ENCODE results near the gene PCGF3.
A peak's percentile ranks its signal among the peaks of the same experiment; 100 is the strongest.

Gene PCGF3

DNA sequence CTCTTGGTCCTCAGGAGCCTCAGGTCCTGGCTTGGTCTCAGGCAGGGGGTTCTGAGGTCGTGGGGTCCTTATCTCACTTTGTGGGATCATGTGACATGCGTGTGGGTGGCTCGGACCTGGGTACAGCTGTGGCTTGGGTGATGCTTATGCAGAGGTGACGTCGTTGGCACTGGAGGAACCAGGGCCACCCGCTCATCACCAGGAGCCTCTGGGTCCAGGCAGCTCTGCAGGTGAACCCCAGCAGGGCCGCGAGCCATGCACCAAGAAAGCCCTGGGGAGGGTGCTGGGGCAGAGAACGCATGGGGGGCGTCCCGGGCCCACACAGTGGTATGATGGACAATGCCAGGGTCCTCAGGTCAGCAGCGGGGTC is 40.3 kb upstream of the PCGF3 start:
- Histone ChIP-seq H3K27me3 (ENCODE audit: insufficient read depth, low read length, poor library complexity, severe bottlenecking) (no peaks in the 10 kb centered on the region), H2AFZ (ENCODE audit: low read length) (no peak overlapping the region), H3K9ac (ENCODE audit: low read depth, low read length, poor library complexity, severe bottlenecking) (peak overlapping the region; percentile 95), H3K4me2 (ENCODE audit: low read depth, low read length, poor library complexity, severe bottlenecking) (peak overlapping the region; percentile 86), H3F3A (ENCODE audit: low read depth) (no peaks in the 10 kb centered on the region), H4K20me1 (ENCODE audit: insufficient read depth, low read length, poor library complexity, severe bottlenecking) (no peaks in the 10 kb centered on the region), H3K9me2 (replicated peaks; ENCODE audit: low read depth, low read length) (no peaks in the 10 kb centered on the region), H3K4me3 (ENCODE audit: low read length, poor library complexity, severe bottlenecking) (peak overlapping the region; percentile 96), H3K9me3 (ENCODE audit: insufficient read depth, low read depth, low read length) (no peaks in the 10 kb centered on the region), H3K4me1 (ENCODE audit: insufficient read depth, low read length, poor library complexity, severe bottlenecking) (peaks cover 14% of the 10 kb centered on the region), H3K79me2 (ENCODE audit: insufficient read depth, low read length) (peaks cover 13% of the 10 kb centered on the region; the same call in 1 of the 2 replicates), H3K36me3 (ENCODE audit: insufficient read depth, low read length) (no peaks in the 10 kb centered on the region)
- TF ChIP-seq CTCF (conservative IDR thresholded peaks at IDR 0.05; ENCODE audit: low read length) (no peak), EZH2phosphoT487 (IDR thresholded peaks at IDR 0.05; ENCODE audit: borderline replicate concordance) (no peak)

DNA sequence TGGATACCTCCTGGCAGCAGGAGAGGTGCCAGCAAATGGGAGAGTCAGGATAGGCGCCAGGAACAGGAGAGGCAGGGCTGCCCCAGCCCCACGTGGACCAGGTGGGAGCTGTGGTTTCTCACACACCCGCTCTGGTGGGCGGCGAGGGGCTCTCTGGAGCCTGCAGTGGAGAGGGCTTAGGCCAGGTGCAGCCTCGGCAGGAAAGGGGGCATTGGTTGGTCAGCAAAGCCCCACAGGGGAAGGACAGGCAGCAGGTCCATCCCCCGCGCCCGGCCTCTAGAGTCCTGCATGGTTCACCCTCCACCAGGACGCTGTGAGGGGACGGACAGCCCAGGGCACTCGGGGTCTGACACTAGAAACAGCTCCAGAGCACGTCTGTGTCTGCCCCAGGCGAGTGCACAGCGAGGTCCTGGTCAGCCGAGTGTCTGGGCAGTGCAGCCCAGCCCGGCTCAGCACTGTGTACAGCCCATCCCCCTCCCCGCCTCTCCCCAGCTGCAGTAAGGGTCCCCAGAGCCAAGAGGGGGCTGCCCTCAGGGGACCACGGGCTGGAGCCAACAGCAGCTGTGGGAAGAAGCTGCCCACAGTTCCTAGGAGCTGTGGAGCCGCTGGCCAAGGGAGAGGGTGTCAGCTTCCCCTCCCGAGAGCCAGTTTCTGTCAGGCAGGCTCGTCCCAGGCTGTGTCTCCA is 39.7 kb upstream of the PCGF3 start:
- Histone ChIP-seq H3K4me3 (ENCODE audit: low read length, poor library complexity, severe bottlenecking) (no peak overlapping the region), H3K9me2 (replicated peaks; ENCODE audit: low read depth, low read length) (no peaks in the 10 kb centered on the region), H3F3A (ENCODE audit: low read depth) (no peaks in the 10 kb centered on the region), H3K4me2 (ENCODE audit: low read depth, low read length, poor library complexity, severe bottlenecking) (peak overlapping the region; percentile 86), H3K27me3 (ENCODE audit: insufficient read depth, low read length, poor library complexity, severe bottlenecking) (no peaks in the 10 kb centered on the region), H3K9ac (ENCODE audit: low read depth, low read length, poor library complexity, severe bottlenecking) (no peak overlapping the region), H3K4me1 (ENCODE audit: insufficient read depth, low read length, poor library complexity, severe bottlenecking) (peaks cover 14% of the 10 kb centered on the region), H4K20me1 (ENCODE audit: insufficient read depth, low read length, poor library complexity, severe bottlenecking) (no peaks in the 10 kb centered on the region), H3K36me3 (ENCODE audit: insufficient read depth, low read length) (no peaks in the 10 kb centered on the region), H3K9me3 (ENCODE audit: insufficient read depth, low read depth, low read length) (no peaks in the 10 kb centered on the region), H3K79me2 (ENCODE audit: insufficient read depth, low read length) (peaks cover 13% of the 10 kb centered on the region; the same call in 1 of the 2 replicates), H2AFZ (ENCODE audit: low read length) (no peak overlapping the region)
- no peak for TF ChIP-seq EZH2phosphoT487 (IDR thresholded peaks at IDR 0.05; ENCODE audit: borderline replicate concordance)
- TF ChIP-seq CTCF (conservative IDR thresholded peaks at IDR 0.05; ENCODE audit: low read length) = no peak

- no peaks in the 10 kb centered on the region for H3K9me2 ChIP-seq (replicated peaks; ENCODE audit: low read depth, low read length)
- H4K20me1 ChIP-seq (ENCODE audit: insufficient read depth, low read length, poor library complexity, severe bottlenecking) = no peaks in the 10 kb centered on the region
- TF ChIP-seq CTCF (conservative IDR thresholded peaks at IDR 0.05; ENCODE audit: low read length) (no peak), EZH2phosphoT487 (IDR thresholded peaks at IDR 0.05; ENCODE audit: borderline replicate concordance) (no peak)
- no peaks in the 10 kb centered on the region for H3F3A ChIP-seq (ENCODE audit: low read depth)
- H3K4me1 ChIP-seq (ENCODE audit: insufficient read depth, low read length, poor library complexity, severe bottlenecking) = peaks cover 14% of the 10 kb centered on the region
- no peak overlapping the region for H3K4me2 ChIP-seq (ENCODE audit: low read depth, low read length, poor library complexity, severe bottlenecking)
- no peaks in the 10 kb centered on the region for H3K9me3 ChIP-seq (ENCODE audit: insufficient read depth, low read depth, low read length)
- H3K27me3 ChIP-seq (ENCODE audit: insufficient read depth, low read length, poor library complexity, severe bottlenecking) = no peaks in the 10 kb centered on the region
- H3K36me3 ChIP-seq (ENCODE audit: insufficient read depth, low read length) = no peaks in the 10 kb centered on the region
- H3K79me2 ChIP-seq (ENCODE audit: insufficient read depth, low read length) = peaks cover 13% of the 10 kb centered on the region; the same call in 1 of the 2 replicates
- no peak overlapping the region for H3K4me3 ChIP-seq (ENCODE audit: low read length, poor library complexity, severe bottlenecking)
- no peak overlapping the region for H3K9ac ChIP-seq (ENCODE audit: low read depth, low read length, poor library complexity, severe bottlenecking)
- H2AFZ ChIP-seq (ENCODE audit: low read length) = no peak overlapping the region
Measured at GRCh38 chr4:666436-666810, 39.2 kb upstream of the PCGF3 start.

All from Loucy (cell line).